ENCODE results near the gene RASSF5.
A peak's percentile ranks its signal among the peaks of the same experiment; 100 is the strongest.
"Not testable (repeated sequence)": the region's sequence is repeated elsewhere in the genome, so short reads cannot be mapped to it uniquely, and the experiment has no call there.

Gene RASSF5

GRCh38 chr1:206572835-206573234 is 65.5 kb downstream of the RASSF5 start:
- DNase-seq (ENCODE audit: low spot score): no peak

DNA sequence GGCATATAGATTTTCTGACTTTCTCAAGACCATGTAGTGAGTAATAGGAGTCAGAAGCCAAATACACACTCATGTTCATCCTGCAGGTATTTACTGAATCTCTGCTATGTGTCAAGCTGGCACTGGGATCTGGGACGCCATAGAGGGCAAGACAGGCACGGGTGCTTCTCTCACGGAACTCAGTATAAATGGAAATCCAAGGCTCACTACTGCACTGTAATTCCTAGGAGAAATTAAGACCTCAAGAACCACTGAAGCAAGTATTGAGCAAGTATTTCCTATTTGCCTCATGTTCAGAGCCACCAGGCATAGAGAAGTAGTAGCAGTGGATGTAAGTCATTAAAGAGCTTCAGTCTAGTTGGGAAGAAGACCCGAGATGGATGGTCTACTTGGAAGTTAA is 66.0 kb downstream of the RASSF5 start:
- no peak for DNase-seq (ENCODE audit: low spot score)

DNA sequence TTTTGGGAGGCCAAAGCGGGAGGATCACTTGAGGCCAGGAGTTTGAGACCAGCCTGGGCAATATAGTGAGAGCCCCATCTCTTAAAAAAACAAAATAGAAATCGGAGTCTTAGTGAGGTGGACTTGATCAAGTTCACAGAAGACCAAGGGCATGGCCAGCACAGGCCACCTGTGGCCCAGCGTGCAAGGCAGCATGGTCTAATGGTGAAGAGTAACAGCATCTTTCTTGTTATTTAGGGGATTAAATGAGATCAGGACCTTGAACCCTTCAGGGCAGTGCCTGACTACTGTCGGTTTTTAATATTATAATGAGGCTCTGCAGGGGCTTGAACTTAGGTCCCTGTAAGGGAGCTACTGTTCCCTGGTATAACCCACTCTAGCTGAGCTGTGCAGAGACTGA is 66.4 kb downstream of the RASSF5 start:
- no peak for DNase-seq (ENCODE audit: low spot score)

DNA sequence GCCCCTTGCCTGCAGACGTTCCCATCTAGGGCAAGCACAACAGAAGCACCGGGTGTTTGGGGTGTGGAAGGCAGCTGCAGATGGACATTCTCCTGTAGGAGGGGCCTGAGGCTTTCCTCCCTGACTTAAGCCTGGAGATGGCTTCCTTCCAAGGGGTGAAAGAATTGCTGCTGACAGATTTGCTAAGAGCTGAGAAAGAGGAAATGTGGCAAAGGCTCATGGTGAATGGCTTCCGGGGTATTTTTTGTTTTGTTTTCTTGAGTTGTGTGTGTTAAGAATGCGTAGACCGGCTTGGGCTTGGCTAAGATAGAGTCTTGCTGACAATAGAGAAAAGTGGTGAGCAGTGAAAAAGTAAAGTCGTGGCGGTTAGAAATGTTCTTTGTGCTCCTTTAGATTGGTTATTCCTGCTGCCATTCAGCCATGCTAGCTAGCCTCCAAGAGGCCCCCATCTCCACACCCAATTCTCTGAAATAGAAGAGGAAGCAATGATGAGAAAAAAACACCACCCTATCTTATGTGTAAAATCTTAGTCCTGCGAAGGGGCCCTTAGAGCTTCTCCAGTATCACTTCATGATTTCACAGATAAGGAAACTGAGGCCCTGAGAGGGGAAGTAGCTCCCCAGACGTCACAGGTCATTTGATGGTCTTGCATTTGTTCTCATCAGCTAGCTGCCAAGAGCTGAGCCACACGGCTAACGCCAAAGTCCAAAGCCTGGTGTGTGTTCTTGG is 68.0 kb downstream of the RASSF5 start:
- no peak for DNase-seq (ENCODE audit: low spot score)

GRCh38 chr1:206575894-206576737 is 68.8 kb downstream of the RASSF5 start:
- DNase-seq (ENCODE audit: low spot score): no peak

DNA sequence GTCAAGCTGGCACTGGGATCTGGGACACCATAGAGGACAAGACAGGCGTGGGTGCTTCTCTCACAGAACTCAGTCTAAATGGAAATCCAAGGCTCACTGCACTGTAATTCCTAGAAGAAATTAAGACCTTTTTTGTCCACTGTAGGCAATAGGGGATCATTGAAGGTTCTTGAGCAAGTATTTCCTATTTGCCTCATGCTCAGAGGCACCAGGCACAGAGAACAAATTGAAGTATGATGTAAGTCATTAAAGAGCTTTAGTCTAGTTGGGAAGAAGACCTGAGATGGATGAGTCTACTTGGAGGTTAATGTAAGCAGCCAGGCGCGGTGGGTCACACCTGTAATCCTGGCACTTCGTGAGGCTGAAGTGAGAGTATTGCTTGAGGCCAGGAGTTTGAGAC is 70.3 kb downstream of the RASSF5 start:
- no peak for DNase-seq (ENCODE audit: low spot score)

- DNase-seq (ENCODE audit: low spot score): no peak
Measured at GRCh38 chr1:206578068-206578977, 71.0 kb downstream of the RASSF5 start.

DNA sequence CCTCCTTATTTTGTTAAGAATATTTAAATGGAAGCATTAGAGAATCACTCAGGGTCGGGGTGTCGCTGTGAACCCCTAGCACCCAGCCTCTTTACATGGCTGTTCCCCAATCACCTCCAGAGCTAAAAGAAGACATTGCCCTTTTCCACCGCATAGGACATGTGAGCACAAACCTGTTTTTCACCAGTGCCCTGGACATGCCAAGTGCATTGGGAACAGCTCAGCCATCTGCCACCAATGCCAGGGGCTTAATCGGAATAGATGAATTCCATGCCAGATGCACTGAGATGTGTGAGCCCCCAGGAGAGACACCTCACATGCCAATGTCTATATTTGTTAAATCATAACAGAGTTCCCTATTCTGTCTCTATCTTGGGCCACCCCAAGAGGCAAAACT is 71.6 kb downstream of the RASSF5 start:
- DNase-seq (ENCODE audit: low spot score): no peak

GRCh38 chr1:206579747-206580437 is 72.6 kb downstream of the RASSF5 start:
- no peak for DNase-seq (ENCODE audit: low spot score)

DNA sequence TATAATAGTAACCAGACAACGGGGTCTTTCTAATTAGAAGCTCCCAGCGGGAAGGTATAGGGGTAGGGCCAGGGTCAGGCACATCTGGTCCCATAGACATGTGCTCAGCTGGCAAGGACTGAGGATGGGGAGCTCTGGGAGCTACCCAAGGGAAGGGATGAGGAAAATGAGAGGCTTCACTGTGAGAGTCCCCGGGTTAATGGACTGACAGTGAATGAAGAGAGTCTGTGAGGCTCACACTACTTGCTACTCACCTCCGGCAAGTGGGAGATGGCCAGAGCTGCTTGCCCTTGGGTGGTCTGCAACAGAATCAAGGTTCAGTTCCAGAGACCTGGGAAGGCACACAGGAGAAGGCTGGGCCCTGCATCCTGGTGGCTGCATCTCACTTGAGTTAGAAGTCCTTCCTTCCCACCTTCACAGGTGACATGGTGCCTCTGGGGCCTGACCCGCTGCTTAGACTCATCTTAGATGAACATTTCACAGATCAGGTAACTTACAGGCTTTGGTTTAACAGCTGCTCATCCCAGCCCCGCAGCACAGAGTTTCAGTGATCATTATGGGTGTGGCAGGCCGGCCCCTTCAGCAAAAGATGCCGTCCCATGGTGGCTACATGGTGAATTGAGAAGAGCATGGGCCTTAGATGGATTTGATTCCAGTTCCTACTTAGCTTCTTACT is 73.2 kb downstream of the RASSF5 start:
- no peak for DNase-seq (ENCODE audit: low spot score)

- not testable (repeated sequence) for DNase-seq (ENCODE audit: low spot score)
Measured at GRCh38 chr1:206581114-206581497, 73.8 kb downstream of the RASSF5 start.

GRCh38 chr1:206581571-206581981 is 74.2 kb downstream of the RASSF5 start:
- DNase-seq (ENCODE audit: low spot score): no peak

- no peak for DNase-seq (ENCODE audit: low spot score)
Measured at GRCh38 chr1:206582537-206582936, 75.2 kb downstream of the RASSF5 start.

DNA sequence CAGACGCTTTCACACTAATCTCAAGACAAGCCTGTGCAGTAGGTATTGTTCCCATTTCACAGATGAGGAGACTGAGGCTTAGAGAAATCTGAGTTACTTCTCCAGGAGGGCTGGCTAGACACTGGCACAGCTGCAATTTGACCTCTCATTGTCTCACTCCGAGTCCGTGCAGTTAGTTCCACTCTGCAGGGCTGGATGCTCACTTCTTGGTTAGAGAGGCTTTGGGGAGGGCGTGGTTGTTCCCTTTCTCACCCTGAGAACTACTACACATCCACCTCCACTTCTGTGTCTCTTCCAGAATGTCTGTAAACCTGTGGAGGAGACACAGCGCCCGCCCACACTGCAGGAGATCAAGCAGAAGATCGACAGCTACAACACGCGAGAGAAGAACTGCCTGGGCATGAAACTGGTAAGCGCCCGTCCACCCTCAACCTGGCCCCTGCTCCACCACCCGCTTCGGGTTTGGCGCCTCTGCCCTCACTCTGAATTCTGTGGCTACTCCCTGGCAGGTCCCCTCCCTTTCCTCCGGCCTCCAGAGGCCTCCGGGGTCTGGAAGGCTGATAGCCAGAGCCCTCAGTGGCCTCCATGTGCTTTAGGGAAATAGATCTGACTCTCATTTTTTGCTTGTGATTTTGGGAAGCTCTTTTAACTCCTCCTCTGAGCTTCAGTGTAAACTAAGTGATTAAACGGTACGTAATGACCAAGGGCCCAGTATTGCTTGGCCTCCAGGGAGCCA is 75.8 kb downstream of the RASSF5 start:
- no peak for DNase-seq (ENCODE audit: low spot score)

- DNase-seq (ENCODE audit: low spot score): peak; percentile 65
Measured at GRCh38 chr1:206583707-206584648, 76.6 kb downstream of the RASSF5 start.

GRCh38 chr1:206584683-206585082 is 77.4 kb downstream of the RASSF5 start:
- DNase-seq (ENCODE audit: low spot score): no peak

DNA sequence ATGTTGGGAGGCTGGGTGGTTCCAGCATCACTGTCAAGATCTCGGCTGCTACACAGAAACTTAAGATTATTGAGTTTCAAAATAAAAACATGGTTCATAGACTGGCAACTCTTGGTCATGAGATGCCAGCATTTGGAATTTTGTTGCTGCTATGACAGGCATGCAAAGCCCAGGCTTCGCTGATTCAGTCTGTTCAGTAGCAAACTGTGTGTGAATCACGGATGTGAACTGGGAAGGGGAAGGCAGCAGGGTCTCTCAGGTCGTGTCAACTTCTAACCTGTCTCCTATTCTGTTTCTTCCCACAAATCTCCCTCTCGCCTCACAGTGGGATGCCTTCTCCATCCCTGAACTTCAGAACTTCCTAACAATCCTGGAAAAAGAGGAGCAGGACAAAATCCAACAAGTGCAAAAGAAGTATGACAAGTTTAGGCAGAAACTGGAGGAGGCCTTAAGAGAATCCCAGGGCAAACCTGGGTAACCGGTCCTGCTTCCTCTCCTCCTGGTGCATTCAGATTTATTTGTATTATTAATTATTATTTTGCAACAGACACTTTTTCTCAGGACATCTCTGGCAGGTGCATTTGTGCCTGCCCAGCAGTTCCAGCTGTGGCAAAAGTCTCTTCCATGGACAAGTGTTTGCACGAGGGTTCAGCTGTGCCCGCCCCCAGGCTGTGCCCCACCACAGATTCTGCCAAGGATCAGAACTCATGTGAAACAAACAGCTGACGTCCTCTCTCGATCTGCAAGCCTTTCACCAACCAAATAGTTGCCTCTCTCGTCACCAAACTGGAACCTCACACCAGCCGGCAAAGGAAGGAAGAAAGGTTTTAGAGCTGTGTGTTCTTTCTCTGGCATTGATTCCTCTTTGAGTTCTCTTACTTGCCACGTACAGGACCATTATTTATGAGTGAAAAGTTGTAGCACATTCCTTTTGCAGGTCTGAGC is 79.4 kb downstream of the RASSF5 start:
- no peak for DNase-seq (ENCODE audit: low spot score)

- DNase-seq (ENCODE audit: low spot score): no peak
Measured at GRCh38 chr1:206587904-206588303, 80.6 kb downstream of the RASSF5 start.

Data from COLO829 (cell line).